Lower leg skin (tissue), 4 donors: ENCODE measurements around the gene PSMB10. TPM values are rescaled to one million over a fixed set of nuclear protein-coding genes. Genes with fewer than 3 reads are reported as not detected.

Source experiments
- DNase-seq, 2 donors: peaks; one replicate each; pipeline ENCODE4 v3.0.0-alpha.2; 2019; ENCODE audit warnings: low spot score in 2 of 2
- H3K4me3 ChIP-seq: fragments of 200-600 bp; sonication (generic); 2 replicates; pipeline ENCODE4 v1.5.1; 2017; ENCODE audit warnings: mild to moderate bottlenecking, low read depth; ENCODE audit not compliant: poor library complexity, severe bottlenecking
- POLR2A ChIP-seq, 2 donors: fragments of 450-650 bp; IDR thresholded peaks; one replicate each; pipeline ENCODE4 v1.6.1; 2016 to 2017; ENCODE audit warnings: antibody characterized with exemption in 2 of 2, mild to moderate bottlenecking in 1 of 2, moderate library complexity in 1 of 2
- WGBS, 2 donors: methylation state at CpG; one replicate each; pipeline ENCODE4 v1.1.5; 2018; 5-methylcytosine and 5-hydroxymethylcytosine counted together
- intact Hi-C: fragments of 100-400 bp; cut with DNase I; formaldehyde crosslinking; loops from one replicate; pipeline ENCODE4 v1.15.0; 2023; ENCODE audit warnings: low total_unique reads
- total RNA-seq, 4 donors: library from RNA; depleted of rRNA; stranded (reverse); fragments of >200 nt; gene quantifications; one replicate each; pipeline ENCODE4 v1.1.0, GENCODE V29; 2016
- TF ChIP-seq, protein P1 (sequence below), 3 donors: fragments of 450-650 bp; IDR thresholded peaks; one replicate each; pipeline ENCODE4 v1.5.1; 2016; ENCODE audit warnings: antibody characterized with exemption in 3 of 3, mild to moderate bottlenecking in 3 of 3, moderate library complexity in 2 of 3

PSMB10 gene
- total RNA-seq = 10 to 100 TPM; 11.4 to 20.4 (median 17.8) TPM

DNA sequence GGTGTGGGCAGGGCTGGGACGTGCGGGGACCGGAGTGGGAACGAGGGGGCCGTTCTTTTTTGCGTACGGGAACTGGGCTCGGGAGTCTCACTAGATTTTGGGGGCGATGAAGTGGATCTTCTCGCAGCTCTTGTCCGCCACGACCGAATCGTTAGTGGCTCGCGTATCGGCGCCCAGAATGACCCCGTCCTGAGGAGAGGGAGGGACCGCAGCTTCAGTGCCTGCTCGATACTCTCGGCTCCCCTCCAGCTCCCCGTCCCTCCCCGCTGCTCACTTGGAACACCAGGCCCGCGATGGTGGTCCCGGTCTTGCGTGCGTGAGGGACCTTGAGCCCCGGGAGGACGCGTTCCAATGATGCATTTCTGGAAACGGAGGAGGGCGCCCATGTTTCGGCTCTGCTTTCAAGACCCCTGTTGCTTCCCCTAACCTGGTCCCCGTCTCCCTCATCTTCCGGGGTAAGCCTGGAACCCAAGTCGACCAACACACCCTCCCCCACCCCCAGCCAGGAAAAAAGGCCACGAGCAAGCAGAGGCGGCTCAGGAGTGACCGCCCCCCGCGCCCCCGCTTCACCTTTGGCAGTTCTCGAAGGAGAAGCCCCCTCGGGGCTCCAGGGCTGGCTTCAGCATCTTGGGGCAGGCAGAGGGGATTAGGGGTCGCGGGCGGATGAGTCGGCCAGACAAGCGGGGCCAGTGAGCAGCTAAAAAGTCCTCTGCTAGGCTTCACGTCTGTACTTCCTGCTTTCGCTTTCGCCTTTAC, at the start of gene PSMB10:
Gene PSMB10, minus strand, starts transcription at position 727 of the 756 bp plus-strand sequence. Its CDS starts 101 bp downstream, at position 626.
- H3K4me3 ChIP-seq = peak within 1 kb of the TSS; percentile 71
- intact Hi-C loops = no loop called here
- no peak for TF ChIP-seq POLR2A (IDR thresholded peaks at IDR 0.05)
- TF ChIP-seq, protein P1, sequence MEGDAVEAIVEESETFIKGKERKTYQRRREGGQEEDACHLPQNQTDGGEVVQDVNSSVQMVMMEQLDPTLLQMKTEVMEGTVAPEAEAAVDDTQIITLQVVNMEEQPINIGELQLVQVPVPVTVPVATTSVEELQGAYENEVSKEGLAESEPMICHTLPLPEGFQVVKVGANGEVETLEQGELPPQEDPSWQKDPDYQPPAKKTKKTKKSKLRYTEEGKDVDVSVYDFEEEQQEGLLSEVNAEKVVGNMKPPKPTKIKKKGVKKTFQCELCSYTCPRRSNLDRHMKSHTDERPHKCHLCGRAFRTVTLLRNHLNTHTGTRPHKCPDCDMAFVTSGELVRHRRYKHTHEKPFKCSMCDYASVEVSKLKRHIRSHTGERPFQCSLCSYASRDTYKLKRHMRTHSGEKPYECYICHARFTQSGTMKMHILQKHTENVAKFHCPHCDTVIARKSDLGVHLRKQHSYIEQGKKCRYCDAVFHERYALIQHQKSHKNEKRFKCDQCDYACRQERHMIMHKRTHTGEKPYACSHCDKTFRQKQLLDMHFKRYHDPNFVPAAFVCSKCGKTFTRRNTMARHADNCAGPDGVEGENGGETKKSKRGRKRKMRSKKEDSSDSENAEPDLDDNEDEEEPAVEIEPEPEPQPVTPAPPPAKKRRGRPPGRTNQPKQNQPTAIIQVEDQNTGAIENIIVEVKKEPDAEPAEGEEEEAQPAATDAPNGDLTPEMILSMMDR (IDR thresholded peaks at IDR 0.05) = no peak
- WGBS, 2 donors = 0 to 1% methylated on average over 19 to 45 of the region's 54 CpGs
- peak; percentile 75 to 93 for DNase-seq

- DNase-seq = no peak
- TF ChIP-seq, protein P1 (IDR thresholded peaks at IDR 0.05) = no peak
- no peak for TF ChIP-seq POLR2A (IDR thresholded peaks at IDR 0.05)
- H3K4me3 ChIP-seq = no peak overlapping the region
- WGBS, 2 donors = 94 to 96% methylated on average over 44 to 49 of the region's 49 CpGs
- intact Hi-C loops = no loop called here
These were observed 45.5 kb upstream of the PSMB10 start for GRCh38 chr16:67982011-67982696.

DNA sequence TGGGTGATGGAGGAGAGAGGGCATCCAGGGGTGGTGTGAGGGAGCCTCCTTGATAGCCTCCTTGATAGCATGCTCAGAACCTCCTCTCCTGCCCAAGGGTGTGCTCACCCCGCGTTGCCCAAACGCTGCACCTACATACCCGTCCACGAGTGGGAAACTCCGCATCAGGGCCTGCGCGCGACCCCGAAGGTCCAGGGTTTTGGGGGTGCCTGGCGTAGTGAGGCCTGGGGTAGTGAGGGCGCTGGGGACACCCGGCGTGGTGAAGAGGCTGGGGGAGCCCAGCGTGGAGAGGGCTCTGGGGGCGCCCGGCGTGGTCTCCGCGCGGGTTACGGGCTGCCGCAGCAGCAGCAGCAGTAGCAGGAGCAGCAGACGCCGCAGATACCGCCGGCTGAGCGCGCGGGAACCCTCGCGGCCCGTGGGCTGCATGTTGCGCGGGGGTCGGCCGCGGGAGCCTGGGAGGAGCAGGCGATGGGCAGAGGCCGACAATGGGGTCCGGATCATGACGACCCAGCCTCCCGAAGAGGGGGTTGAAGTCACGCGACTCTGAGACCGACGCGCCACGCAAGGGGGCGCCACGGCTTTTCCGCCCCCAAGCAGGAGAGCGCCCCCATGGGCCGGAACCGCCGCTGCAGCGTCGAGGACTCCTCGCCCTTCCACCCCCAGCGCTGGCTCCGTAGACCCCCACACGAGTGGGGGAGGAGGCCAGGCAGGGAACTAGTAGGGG, 43.5 kb upstream of the PSMB10 start, which contains the start of gene DPEP3:
Gene DPEP3, minus strand, starts transcription at position 545 of the 724 bp plus-strand sequence. Its CDS starts 119 bp downstream, at position 426.
- H3K4me3 ChIP-seq = no peak within 1 kb of the TSS
- no peak for DNase-seq
- intact Hi-C loops = no loop called here
- TF ChIP-seq, protein P1 (IDR thresholded peaks at IDR 0.05) = no peak
- no peak for TF ChIP-seq POLR2A (IDR thresholded peaks at IDR 0.05)
- 67 to 68% methylated on average over 56 to 59 of the region's 62 CpGs for WGBS, 2 donors

DNA sequence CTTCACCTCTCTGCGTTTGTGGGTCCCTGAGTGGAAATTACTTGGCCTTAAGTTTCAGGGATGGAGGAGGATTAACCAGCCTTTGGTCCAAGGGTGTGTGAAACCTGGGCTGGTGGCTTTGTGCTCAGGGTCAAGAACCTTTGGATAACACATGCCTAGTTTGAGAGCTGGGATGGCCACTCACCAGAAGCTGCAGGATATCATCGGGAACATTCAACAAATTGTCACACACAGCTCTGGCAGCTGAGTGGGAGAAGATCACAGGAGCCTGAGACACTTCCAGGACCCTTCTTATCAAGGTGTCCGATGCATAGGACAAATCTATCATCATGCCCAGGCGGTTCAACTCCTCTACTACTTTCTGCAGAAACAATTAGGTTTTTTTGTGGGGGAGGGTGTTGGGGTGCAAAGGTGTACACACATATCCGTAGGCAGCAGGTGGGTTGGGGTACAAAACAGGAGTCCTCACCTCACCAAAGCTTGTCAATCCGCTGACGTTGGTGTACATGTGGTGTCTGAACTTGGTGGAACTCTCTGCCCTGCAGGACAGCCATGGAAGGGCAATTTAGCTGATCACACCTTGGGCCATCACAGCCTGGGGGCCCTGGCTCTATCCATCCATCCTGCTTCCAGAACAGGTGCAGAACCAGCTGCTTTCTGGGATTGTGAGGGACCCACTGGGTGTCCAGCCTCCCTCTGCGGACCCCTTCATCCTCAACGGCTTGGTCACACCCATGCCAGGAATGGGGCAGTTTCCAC, 41.0 kb upstream of the PSMB10 start:
- 91 to 93% methylated on average over 7 of the region's 9 CpGs for WGBS, 2 donors
- H3K4me3 ChIP-seq = no peak overlapping the region
- intact Hi-C loops = no loop called here
- no peak for TF ChIP-seq POLR2A (IDR thresholded peaks at IDR 0.05)
- TF ChIP-seq, protein P1 (IDR thresholded peaks at IDR 0.05) = no peak
- no peak for DNase-seq

DNA sequence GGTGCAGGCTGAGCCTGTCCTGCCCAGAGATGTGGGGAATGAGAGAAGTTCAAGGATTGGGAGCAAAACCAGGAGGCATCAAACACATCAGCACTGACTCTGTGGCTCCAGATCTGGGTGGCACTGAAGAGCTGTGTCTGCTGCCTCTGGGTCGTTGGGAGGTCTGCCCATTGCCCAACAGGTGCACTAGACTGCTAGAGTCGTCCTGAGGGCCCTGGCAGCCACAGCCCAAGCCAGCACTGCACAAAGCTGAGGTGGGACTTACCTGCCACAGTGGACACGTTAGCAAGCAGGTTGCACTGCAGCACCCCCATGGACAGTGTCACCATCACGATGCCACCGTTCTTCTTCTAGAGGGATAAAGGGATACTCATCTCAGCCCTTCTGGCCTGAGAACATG, 40.4 kb upstream of the PSMB10 start:
- intact Hi-C loops = no loop called here

More for the DNA sequence above, 40.4 kb upstream of the PSMB10 start:
- no peak for DNase-seq
- WGBS, 2 donors = 54 to 72% methylated on average over 3 to 5 of the region's 5 CpGs
- H3K4me3 ChIP-seq = no peak overlapping the region
- TF ChIP-seq, protein P1 (IDR thresholded peaks at IDR 0.05) = no peak
- TF ChIP-seq POLR2A (IDR thresholded peaks at IDR 0.05) = no peak
